NB4 (cell line): ENCODE measurements around the gene LAMTOR1.
A peak's percentile ranks its signal among the peaks of the same experiment; 100 is the strongest.

Experiments
- DNase-seq: peaks from one replicate; pipeline ENCODE4 v3.0.0; 2010; ENCODE audit warnings: low read depth
- H3K4me3 ChIP-seq: one replicate; pipeline ENCODE4 v1.5.1; 2011; ENCODE audit warnings: mild to moderate bottlenecking, low read depth, low read length, moderate library complexity
- CTCF ChIP-seq: IDR thresholded peaks from one replicate; pipeline ENCODE4 v1.5.1; 2012; ENCODE audit warnings: low read depth, low read length
- MAX ChIP-seq: IDR thresholded peaks from 2 replicates; pipeline ENCODE4 v1.6.1; 2011; ENCODE audit warnings: low read depth, low read length
- MYC ChIP-seq: IDR thresholded peaks from 2 replicates; pipeline ENCODE4 v1.6.1; 2011; ENCODE audit warnings: low read depth, low read length
- POLR2A ChIP-seq: IDR thresholded peaks from 2 replicates; pipeline ENCODE4 v1.6.1; 2011; ENCODE audit warnings: mild to moderate bottlenecking; ENCODE audit not compliant: insufficient read length; ENCODE audit errors: extremely low read depth

The LAMTOR1 gene

GRCh38 chr11:72114570-72114969 is 11.5 kb upstream of the LAMTOR1 start:
- no peak for TF ChIP-seq MYC
- no peak for TF ChIP-seq POLR2A
- TF ChIP-seq CTCF, result no peak

GRCh38 chr11:72112978-72113808 is 10.1 kb upstream of the LAMTOR1 start:
- H3K4me3 ChIP-seq, result peak overlapping the region; percentile 81
- DNase-seq, result peak; percentile 25
- TF ChIP-seq CTCF (no peak), POLR2A (no peak), MAX (0 out of 2 replicates have a peak, but pooled peaks have one; percentile 4)

More at GRCh38 chr11:72114570-72114969, 11.5 kb upstream of the LAMTOR1 start:
- no peak overlapping the region for H3K4me3 ChIP-seq
- no peak for DNase-seq

GRCh38 chr11:72112143-72112977 is 9.3 kb upstream of the LAMTOR1 start, which contains the start of gene ANAPC15:
TSS of gene ANAPC15 (minus strand) at chr11:72112695. CDS start at chr11:72111276, 1,419 bp downstream.
- TF ChIP-seq POLR2A (peak; percentile 99), MAX (peak; percentile 91), CTCF (no peak), MYC (peak; percentile 92)
- peak within 1 kb of the TSS; percentile 81 for H3K4me3 ChIP-seq
- peak; percentile 100 for DNase-seq

- no peak for DNase-seq
- TF ChIP-seq POLR2A (no peak), MYC (no peak), CTCF (no peak)
Observed at GRCh38 chr11:72111300-72112142, 8.4 kb upstream of the LAMTOR1 start.

GRCh38 chr11:72105888-72106287 is 2.8 kb upstream of the LAMTOR1 start, which contains the start of gene TOMT:
TSS of gene TOMT (plus strand) at chr11:72105924. CDS start at chr11:72105952, 28 bp downstream.
- TF ChIP-seq POLR2A (no peak), MAX (no peak), CTCF (no peak), MYC (no peak)
- no peak for DNase-seq
- H3K4me3 ChIP-seq, result no peak within 1 kb of the TSS

More at GRCh38 chr11:72111300-72112142, 8.4 kb upstream of the LAMTOR1 start:
- H3K4me3 ChIP-seq, result peak overlapping the region; percentile 81
